Esophagus squamous epithelium (tissue), 5 donors: Measurements from ENCODE around the gene FKBP11. TPM values are rescaled to one million over a fixed set of nuclear protein-coding genes. Genes with fewer than 3 reads are reported as not detected.

Experiments
- DNase-seq: peaks from one replicate; lab custom pipeline; 2025; lab: John Stamatoyannopoulos, UW
- H3K27ac ChIP-seq, 4 donors: fragments of 200-600 bp; sonication (generic); one replicate each; pipeline ENCODE4 v1.5.1; 2016 to 2019; ENCODE audit warnings: mild to moderate bottlenecking in 1 of 4
- H3K27me3 ChIP-seq, 4 donors: fragments of 200-600 bp; sonication (generic); 1 replicate in 3 of 4; 2 replicates in 1 of 4; pipeline versions ENCODE4 v1.5.1 to v1.6.0; 2017 to 2021; ENCODE audit warnings: antibody characterized with exemption in 1 of 4
- H3K36me3 ChIP-seq, 3 donors: fragments of 200-600 bp; sonication (generic); one replicate each; pipeline ENCODE4 v1.5.1; 2016 to 2019
- H3K4me1 ChIP-seq, 3 donors: fragments of 200-600 bp; sonication (generic); one replicate each; pipeline ENCODE4 v1.5.1; 2017 to 2019
- H3K4me3 ChIP-seq, 4 donors: fragments of 200-600 bp; sonication (generic); 1 replicate in 3 of 4; 2 replicates in 1 of 4; pipeline ENCODE4 v1.5.1; 2016 to 2019; ENCODE audit warnings: mild to moderate bottlenecking in 2 of 4, moderate library complexity in 1 of 4
- H3K9me3 ChIP-seq, 3 donors: fragments of 200-600 bp; sonication (generic); one replicate each; pipeline ENCODE4 v1.5.1; 2016 to 2019
- POLR2A ChIP-seq, 4 donors: fragments of 450-650 bp; IDR thresholded peaks; one replicate each; pipeline ENCODE4 v1.6.1; 2017; ENCODE audit warnings: antibody characterized with exemption in 4 of 4, mild to moderate bottlenecking in 4 of 4, moderate library complexity in 3 of 4
- WGBS, 2 donors: methylation state at CpG; one replicate each; pipeline ENCODE4 v1.1.5; 2018; 5-methylcytosine and 5-hydroxymethylcytosine counted together
- intact Hi-C: fragments of 100-400 bp; cut with DNase I; formaldehyde crosslinking; loops from one replicate; pipeline ENCODE4 v1.15.0; 2022
- total RNA-seq, 4 donors: library from RNA; depleted of rRNA; stranded (reverse); fragments of >200 nt; gene quantifications; one replicate each; pipeline ENCODE4 v1.1.0, GENCODE V29; 2016
- TF ChIP-seq, protein P1 (sequence below), 6 experiments: fragments of 450-650 bp in 4 of 6; fragments of 200-600 bp in 2 of 6; sonication (generic) in 2 of 6; IDR thresholded peaks; one replicate each; pipeline ENCODE4 v1.5.1; 2016 to 2019; ENCODE audit warnings: antibody characterized with exemption in 6 of 6, mild to moderate bottlenecking in 4 of 6, moderate library complexity in 4 of 6
- donor health status: DM: yes; HTN: yes; CAD: no.

Gene FKBP11
- total RNA-seq, 4 donors from 2014 or later: 9.5 to 28.6 (median 11.8) TPM

DNA sequence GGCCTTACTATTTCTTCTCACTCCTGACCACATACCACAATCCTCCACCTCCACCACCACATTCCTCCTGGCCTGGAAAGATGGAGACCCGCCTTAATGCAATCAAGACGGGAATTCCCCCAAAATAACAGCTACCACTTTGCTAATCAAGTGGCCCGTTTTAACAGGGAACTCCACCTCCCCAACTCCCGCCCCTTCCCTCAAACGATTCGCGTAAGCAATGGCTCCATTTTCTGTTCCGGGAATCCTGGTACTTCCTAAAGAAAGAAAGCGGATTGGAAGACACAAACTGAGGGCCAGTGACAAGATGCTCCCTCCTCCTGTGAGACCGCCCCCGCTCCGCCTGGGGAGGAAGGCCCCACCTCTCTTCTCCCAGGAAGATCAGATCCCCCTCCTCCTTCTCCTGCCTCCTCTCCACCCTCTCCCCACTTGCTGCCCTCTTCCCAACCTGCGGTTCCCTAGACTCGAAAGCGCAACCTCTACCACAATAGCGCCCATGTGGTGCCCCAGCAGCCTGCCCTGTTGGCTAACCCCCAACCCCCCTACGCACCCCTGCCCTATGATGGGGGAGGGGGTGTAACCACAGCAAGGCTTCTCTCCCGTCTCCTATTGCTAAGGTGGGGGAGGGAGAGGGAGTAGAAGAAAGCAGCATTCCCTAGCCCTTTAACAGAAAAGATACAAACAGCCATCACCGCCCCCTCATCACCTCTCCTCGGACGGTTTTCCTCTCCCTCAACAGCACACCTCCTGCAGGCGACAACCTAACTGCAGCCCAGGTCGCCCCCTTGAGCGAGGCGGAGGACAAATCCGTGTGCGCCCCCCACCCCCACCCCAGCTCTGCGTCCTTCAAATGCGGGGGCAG is 31.2 kb upstream of the FKBP11 start:
- Histone ChIP-seq H3K4me1 (peaks cover 13 to 53% (median 15%) of the 10 kb centered on the region in 3 donors), H3K27me3 (no peaks in the 10 kb centered on the region), H3K36me3 (peaks cover 0 to 32% (median 4%) of the 10 kb centered on the region in 3 donors), H3K9me3 (no peaks in the 10 kb centered on the region), H3K4me3 (peak overlapping the region; percentile 72 to 97 (median 94)), H3K27ac (peak overlapping the region; percentile 81 to 92 (median 86))
- peak in 1 of 4 donors; percentile 8 for TF ChIP-seq POLR2A (IDR thresholded peaks at IDR 0.05)
- TF ChIP-seq, protein P1, sequence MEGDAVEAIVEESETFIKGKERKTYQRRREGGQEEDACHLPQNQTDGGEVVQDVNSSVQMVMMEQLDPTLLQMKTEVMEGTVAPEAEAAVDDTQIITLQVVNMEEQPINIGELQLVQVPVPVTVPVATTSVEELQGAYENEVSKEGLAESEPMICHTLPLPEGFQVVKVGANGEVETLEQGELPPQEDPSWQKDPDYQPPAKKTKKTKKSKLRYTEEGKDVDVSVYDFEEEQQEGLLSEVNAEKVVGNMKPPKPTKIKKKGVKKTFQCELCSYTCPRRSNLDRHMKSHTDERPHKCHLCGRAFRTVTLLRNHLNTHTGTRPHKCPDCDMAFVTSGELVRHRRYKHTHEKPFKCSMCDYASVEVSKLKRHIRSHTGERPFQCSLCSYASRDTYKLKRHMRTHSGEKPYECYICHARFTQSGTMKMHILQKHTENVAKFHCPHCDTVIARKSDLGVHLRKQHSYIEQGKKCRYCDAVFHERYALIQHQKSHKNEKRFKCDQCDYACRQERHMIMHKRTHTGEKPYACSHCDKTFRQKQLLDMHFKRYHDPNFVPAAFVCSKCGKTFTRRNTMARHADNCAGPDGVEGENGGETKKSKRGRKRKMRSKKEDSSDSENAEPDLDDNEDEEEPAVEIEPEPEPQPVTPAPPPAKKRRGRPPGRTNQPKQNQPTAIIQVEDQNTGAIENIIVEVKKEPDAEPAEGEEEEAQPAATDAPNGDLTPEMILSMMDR (IDR thresholded peaks at IDR 0.05): no peak
- intact Hi-C loops: no loop called here
- DNase-seq: no peak
- 0% methylated on average over 12 to 17 of the region's 29 CpGs for WGBS, 2 donors

DNA sequence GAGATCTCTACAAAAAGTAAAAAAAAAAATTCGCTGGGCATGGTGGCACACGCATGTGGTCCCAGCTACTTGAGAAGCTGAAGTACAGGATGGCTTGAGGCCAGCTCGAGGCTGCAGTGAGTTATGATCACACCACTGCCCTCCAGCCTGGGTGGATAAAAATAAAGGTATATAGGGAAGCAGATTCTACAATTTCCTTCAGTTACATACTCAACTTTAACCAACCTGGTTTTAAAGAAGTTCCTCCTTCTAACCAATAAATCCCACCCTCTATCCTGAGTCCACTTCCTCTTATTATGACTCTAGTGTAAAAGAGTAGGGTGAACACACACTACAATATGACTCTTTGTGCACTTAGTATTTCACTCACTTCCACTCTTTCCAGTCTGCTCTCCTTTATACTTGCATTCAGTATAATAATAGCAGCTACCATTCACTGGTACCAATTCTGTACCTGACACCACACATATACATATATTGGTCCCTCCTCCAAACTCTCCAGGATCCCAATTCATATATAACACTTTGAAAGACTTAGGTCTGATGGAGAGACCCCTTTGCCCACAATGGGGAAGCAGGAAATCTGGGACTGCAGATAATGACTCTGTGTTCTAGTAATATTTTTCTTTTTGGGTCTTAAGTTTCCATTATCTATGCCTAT is 29.7 kb upstream of the FKBP11 start:
- peaks cover 13 to 53% (median 15%) of the 10 kb centered on the region in 3 donors for H3K4me1 ChIP-seq
- no peak overlapping the region for H3K27ac ChIP-seq
- intact Hi-C loops: no loop called here
- DNase-seq: no peak
- no peak overlapping the region for H3K4me3 ChIP-seq
- peaks cover 0 to 40% (median 4%) of the 10 kb centered on the region in 3 donors for H3K36me3 ChIP-seq
- WGBS, 2 donors: 53 to 60% methylated on average over 3 of the region's 3 CpGs
- no peaks in the 10 kb centered on the region for H3K9me3 ChIP-seq
- no peak for TF ChIP-seq POLR2A (IDR thresholded peaks at IDR 0.05)
- TF ChIP-seq, protein P1 (IDR thresholded peaks at IDR 0.05): no peak
- no peaks in the 10 kb centered on the region for H3K27me3 ChIP-seq

DNA sequence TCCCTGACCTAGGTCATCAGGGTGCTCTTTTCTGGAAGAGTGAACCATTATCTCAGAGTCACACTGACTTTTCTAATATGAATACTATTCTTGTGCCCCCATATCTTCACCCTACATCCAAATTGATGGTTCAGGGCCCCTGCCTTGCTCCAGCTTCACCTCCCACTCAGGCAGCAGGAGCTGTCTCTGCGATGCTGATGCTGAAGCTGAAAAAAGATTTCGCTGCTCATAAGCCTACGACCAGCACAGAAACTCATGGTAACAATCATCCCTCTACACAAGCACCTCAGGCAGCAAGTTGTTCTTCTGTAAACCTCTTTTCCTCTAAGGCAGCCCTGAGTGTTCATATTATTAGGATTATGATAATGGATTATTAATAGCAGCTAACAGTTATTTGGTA is 28.8 kb upstream of the FKBP11 start:
- intact Hi-C loops: no loop called here
- no peaks in the 10 kb centered on the region for H3K9me3 ChIP-seq
- H3K27ac ChIP-seq: no peak overlapping the region
- H3K4me3 ChIP-seq: no peak overlapping the region
- 94 to 98% methylated on average over 3 of the region's 3 CpGs for WGBS, 2 donors
- H3K36me3 ChIP-seq: peaks cover 0 to 49% (median 4%) of the 10 kb centered on the region in 3 donors
- no peaks in the 10 kb centered on the region for H3K27me3 ChIP-seq
- peaks cover 13 to 53% (median 15%) of the 10 kb centered on the region in 3 donors for H3K4me1 ChIP-seq
- TF ChIP-seq, protein P1 (IDR thresholded peaks at IDR 0.05): no peak
- no peak for TF ChIP-seq POLR2A (IDR thresholded peaks at IDR 0.05)
- no peak for DNase-seq

DNA sequence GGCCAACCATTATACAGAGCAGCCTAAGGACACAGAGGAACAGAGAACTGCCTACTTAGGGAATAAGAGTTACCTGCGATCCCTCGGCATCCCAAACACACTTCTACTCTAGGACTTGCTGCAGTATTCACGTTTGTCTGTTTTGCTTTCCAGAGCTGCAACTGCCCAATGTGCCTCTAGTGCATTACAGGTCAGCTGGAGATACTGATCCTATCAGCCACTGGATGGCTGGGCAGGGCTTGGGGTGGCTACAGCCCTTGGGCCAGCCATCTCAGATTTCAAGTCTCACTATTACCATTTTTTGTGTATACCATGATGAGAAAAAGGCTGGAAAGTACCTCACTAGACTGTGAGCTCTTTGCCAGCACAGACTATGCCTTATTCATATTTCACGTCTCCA is 27.4 kb upstream of the FKBP11 start:
- intact Hi-C loops: no loop called here
- TF ChIP-seq, protein P1 (IDR thresholded peaks at IDR 0.05): no peak
- no peak for TF ChIP-seq POLR2A (IDR thresholded peaks at IDR 0.05)
- DNase-seq: no peak
- WGBS, 2 donors: 78 to 83% methylated on average over 4 of the region's 4 CpGs
- H3K4me1 ChIP-seq: peaks cover 11 to 54% (median 11%) of the 10 kb centered on the region in 3 donors
- H3K27ac ChIP-seq: no peak overlapping the region
- no peaks in the 10 kb centered on the region for H3K27me3 ChIP-seq
- no peak overlapping the region for H3K4me3 ChIP-seq
- H3K9me3 ChIP-seq: no peaks in the 10 kb centered on the region
- H3K36me3 ChIP-seq: peaks cover 0 to 56% (median 4%) of the 10 kb centered on the region in 3 donors

DNA sequence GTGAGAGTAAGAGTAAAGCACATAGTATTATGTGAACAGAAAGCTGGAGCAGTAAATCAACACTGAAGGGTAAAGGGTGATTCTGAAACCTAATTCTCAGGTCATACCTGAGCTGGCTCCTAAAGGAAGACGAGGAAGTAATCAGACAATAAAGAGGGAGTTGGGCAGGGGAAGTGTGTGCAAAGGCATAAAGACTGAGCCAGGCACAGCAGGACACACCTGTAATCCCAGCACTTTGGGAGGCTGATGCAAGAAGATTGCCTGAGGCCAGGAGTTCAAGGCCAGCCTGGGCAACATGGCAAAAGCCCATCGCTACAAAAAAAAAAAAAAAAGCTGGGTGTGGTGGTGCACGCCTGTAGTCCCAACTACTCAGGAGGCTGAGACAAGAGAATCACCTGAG is 22.4 kb upstream of the FKBP11 start:
- peak overlapping the region in 2 of 4 donors; percentile 14 to 21 for H3K27ac ChIP-seq
- intact Hi-C loops: no loop called here

More for the DNA sequence above, 22.4 kb upstream of the FKBP11 start:
- Histone ChIP-seq H3K36me3 (peaks cover 0 to 36% (median 2%) of the 10 kb centered on the region in 3 donors), H3K4me1 (peaks cover 6 to 58% (median 20%) of the 10 kb centered on the region in 3 donors), H3K4me3 (no peak overlapping the region), H3K27me3 (no peaks in the 10 kb centered on the region), H3K9me3 (no peaks in the 10 kb centered on the region)
- no peak for DNase-seq
- WGBS, 2 donors: 40 to 63% methylated on average over 3 of the region's 3 CpGs
- TF ChIP-seq, protein P1 (IDR thresholded peaks at IDR 0.05): no peak
- no peak for TF ChIP-seq POLR2A (IDR thresholded peaks at IDR 0.05)
